Stomach (tissue), 9 donors: ENCODE data around the gene BORCS6. TPM values are rescaled to one million over a fixed set of nuclear protein-coding genes. Genes with fewer than 3 reads are reported as not detected.
"Not testable (repeated sequence)": the region's sequence is repeated elsewhere in the genome, so short reads cannot be mapped to it uniquely, and the experiment has no call there.

ENCODE experiments used
- DNase-seq, 2 donors: peaks; one replicate each; pipeline versions ENCODE4 v3.0.0 to v3.0.0-alpha.2; 2013 to 2019
- H3K27ac ChIP-seq, 5 donors: fragments of 200-600 bp in 4 of 5; sonication (generic) in 4 of 5; one replicate each; pipeline ENCODE4 v1.5.1; 2013 to 2019; ENCODE audit warnings: mild to moderate bottlenecking in 1 of 5, moderate library complexity in 1 of 5
- H3K27me3 ChIP-seq, 3 donors: fragments of 200-600 bp; sonication (generic); one replicate each; pipeline ENCODE4 v1.5.1; 2017 to 2019; ENCODE audit warnings: mixed run types in 1 of 3
- H3K36me3 ChIP-seq, 4 donors: fragments of 200-600 bp; sonication (generic); 1 replicate in 3 of 4; 2 replicates in 1 of 4; pipeline ENCODE4 v1.5.1; 2016 to 2019
- H3K4me1 ChIP-seq, 4 donors: fragments of 200-600 bp; sonication (generic); one replicate each; pipeline ENCODE4 v1.5.1; 2016 to 2019
- H3K4me3 ChIP-seq, 4 donors: fragments of 200-600 bp; sonication (generic) in 3 of 4; one replicate each; pipeline ENCODE4 v1.5.1; 2016 to 2019; ENCODE audit warnings: mild to moderate bottlenecking in 1 of 4
- H3K9me3 ChIP-seq, 4 donors: fragments of 200-600 bp; sonication (generic); one replicate each; pipeline ENCODE4 v1.5.1; 2016 to 2019
- EP300 ChIP-seq: sonication (generic); formaldehyde crosslinking; IDR thresholded peaks from one replicate; pipeline ENCODE4 v1.6.1; 2017; ENCODE audit warnings: antibody characterized with exemption
- POLR2A ChIP-seq, 4 donors: fragments of 450-650 bp; IDR thresholded peaks; one replicate each; pipeline ENCODE4 v1.6.1; 2016; ENCODE audit warnings: antibody characterized with exemption in 4 of 4, control low read depth in 2 of 4, mild to moderate bottlenecking in 1 of 4, moderate library complexity in 1 of 4
- POLR2AphosphoS5 ChIP-seq, 3 donors: sonication (generic); formaldehyde crosslinking; IDR thresholded peaks; one replicate each; pipeline ENCODE4 v1.6.1; 2016; ENCODE audit warnings: antibody characterized with exemption in 3 of 3
- WGBS, 5 donors: extraction: QIAGEN DNeasy Blood & Tissue Kit in 3 of 5; methylation state at CpG; one replicate each; pipeline versions ENCODE4 v1.1.5 to v1.1.7; 2013 to 2018; 5-methylcytosine and 5-hydroxymethylcytosine counted together
- intact Hi-C: fragments of 100-400 bp; cut with DNase I; formaldehyde crosslinking; loops from one replicate; pipeline ENCODE4 v1.15.1; 2023; ENCODE audit warnings: low total_unique reads
- polyA plus RNA-seq, 3 donors: library from polyadenylated mRNA; stranded (reverse); fragments of 200-250 nt; gene quantifications; one replicate each; pipeline ENCODE4 v1.2.3, GENCODE V29; 2013
- total RNA-seq, 5 donors: library from RNA; depleted of rRNA; stranded (reverse); fragments of >200 nt; gene quantifications; one replicate each; pipeline versions ENCODE4 v1.1.0 to v1.2.3, GENCODE V29; 2014 to 2016
- TF ChIP-seq, protein P1 (sequence below), 7 experiments: fragments of 450-650 bp in 4 of 7; fragments of 200-600 bp in 3 of 7; sonication (generic) in 3 of 7; IDR thresholded peaks; one replicate each; pipeline ENCODE4 v1.5.1; 2016 to 2019; ENCODE audit warnings: antibody characterized with exemption in 7 of 7, control low read depth in 2 of 7, mild to moderate bottlenecking in 1 of 7
- donor health status: healthy with polysubstance abuse.
- donor health status: Bipolar disorder and iron deficiency.
- donor health status: healthy.

Gene BORCS6
- total and polyA plus RNA-seq, 8 donors, result 0.58 to 70.1 (median 7.3) TPM

DNA sequence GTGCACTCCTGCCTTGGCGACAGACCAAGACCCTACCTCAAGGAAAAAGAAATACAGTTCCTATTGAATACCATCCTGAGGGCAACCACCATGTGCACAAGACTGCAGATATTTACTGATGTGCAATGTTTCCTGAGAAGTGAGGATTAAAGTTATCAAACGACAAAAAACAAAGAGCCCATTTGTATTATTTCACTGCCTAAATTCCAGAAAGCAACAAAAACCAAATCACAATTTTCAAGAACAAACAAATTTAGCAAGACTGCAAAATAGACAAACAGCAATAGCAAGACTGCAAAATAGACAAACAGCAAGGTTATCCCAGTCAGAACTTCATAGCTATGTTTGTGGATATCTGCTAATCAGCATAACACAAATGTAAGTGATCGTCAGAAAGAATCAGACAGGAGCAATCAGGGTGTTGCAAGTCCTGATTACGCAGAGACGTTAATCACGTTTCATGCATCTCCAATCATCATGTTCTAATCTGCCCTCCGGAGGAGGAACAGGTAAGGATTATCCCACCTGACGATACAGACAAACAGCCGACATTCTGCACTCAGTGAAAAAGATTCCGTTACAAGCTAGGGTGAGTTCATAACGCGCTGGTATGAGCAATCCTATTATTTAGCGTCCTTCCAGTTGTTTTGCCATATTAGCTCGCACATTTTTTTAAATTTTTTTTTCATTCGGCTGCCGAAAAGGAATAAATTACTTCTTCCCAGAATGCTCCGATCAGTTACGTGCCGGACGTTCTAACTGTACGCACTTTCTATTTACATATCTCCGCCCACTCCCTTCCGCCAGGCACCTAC lies 16.7 kb downstream of the BORCS6 start:
- Histone ChIP-seq H3K4me1 (peaks cover 24 to 44% (median 39%) of the 10 kb centered on the region in 4 donors), H3K4me3 (peak overlapping the region; percentile 21 to 46 (median 41)), H3K36me3 (no peaks in the 10 kb centered on the region), H3K27me3 (no peaks in the 10 kb centered on the region), H3K27ac (peak overlapping the region; percentile 73 to 97 (median 93)), H3K9me3 (no peaks in the 10 kb centered on the region)
- DNase-seq, result peak; percentile 83 to 97
- intact Hi-C loops, result no loop called here
- WGBS, 5 donors, result 0 to 1% (median 1%) methylated on average over 23 of the region's 23 CpGs
- TF ChIP-seq POLR2A (IDR thresholded peaks at IDR 0.05), result peak in 2 of 4 donors; percentile 100
- TF ChIP-seq, protein P1, sequence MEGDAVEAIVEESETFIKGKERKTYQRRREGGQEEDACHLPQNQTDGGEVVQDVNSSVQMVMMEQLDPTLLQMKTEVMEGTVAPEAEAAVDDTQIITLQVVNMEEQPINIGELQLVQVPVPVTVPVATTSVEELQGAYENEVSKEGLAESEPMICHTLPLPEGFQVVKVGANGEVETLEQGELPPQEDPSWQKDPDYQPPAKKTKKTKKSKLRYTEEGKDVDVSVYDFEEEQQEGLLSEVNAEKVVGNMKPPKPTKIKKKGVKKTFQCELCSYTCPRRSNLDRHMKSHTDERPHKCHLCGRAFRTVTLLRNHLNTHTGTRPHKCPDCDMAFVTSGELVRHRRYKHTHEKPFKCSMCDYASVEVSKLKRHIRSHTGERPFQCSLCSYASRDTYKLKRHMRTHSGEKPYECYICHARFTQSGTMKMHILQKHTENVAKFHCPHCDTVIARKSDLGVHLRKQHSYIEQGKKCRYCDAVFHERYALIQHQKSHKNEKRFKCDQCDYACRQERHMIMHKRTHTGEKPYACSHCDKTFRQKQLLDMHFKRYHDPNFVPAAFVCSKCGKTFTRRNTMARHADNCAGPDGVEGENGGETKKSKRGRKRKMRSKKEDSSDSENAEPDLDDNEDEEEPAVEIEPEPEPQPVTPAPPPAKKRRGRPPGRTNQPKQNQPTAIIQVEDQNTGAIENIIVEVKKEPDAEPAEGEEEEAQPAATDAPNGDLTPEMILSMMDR (IDR thresholded peaks at IDR 0.05), result peak in 1 of 7 experiments; percentile 15
- TF ChIP-seq POLR2AphosphoS5 (IDR thresholded peaks at IDR 0.05), result peak; percentile 99 to 100 (median 100)
- TF ChIP-seq EP300, result no peak

DNA sequence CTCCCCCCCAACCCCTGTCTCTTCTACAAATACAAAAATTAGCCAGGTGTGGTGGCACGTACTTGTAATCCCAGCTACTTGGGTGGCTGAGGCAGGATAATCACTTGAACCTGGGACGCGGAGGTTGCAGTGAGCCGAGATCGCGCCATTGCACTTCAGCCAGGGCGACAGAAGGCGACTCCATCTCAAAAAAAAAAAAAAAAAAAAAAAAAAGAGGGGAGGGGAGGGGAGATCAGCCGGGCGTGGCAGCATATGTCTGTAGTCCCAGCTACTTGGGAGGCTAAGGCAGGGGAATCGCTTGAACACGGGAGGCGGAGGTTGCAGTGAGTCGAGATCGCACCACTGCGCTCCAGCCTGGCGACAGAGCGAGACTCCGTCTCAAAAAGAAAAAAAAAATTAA lies 19.8 kb downstream of the BORCS6 start:
- H3K9me3 ChIP-seq, H3K27ac ChIP-seq, intact Hi-C loops, H3K4me3 ChIP-seq, H3K36me3 ChIP-seq, H3K27me3 ChIP-seq, DNase-seq: not testable (repeated sequence)
- H3K4me1 ChIP-seq, result peaks cover 10 to 23% (median 18%) of the 10 kb centered on the region in 4 donors
- 83 to 94% (median 90%) methylated on average over 18 to 19 of the region's 19 CpGs for WGBS, 5 donors

DNA sequence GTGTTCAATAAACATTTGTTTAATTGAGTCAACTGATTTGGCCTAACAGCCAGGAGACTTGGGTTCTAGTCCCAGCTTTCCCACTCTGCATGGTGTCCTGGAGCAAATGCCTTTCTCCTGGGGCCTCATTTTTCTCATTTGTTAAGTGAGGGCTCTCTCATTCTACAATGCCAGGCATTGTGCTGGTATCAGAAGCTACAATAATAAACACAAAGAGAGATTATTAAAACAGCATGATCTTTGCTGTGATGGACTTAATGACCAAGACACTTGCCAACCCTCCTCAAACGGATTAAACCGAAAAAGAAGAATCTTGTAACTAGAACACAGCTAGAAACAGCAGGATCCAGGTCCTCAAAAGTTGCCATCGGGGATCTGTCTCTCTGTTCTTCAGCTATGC lies 22.5 kb downstream of the BORCS6 start:
- no peak for DNase-seq
- Histone ChIP-seq H3K27me3 (no peaks in the 10 kb centered on the region), H3K4me1 (peaks cover 14 to 25% (median 18%) of the 10 kb centered on the region in 4 donors), H3K4me3 (no peak overlapping the region), H3K36me3 (no peaks in the 10 kb centered on the region), H3K27ac (no peak overlapping the region), H3K9me3 (no peaks in the 10 kb centered on the region)
- intact Hi-C loops, result no loop called here
- WGBS, 5 donors, result 73 to 81% (median 79%) methylated on average over 3 of the region's 3 CpGs
- TF ChIP-seq, protein P1 (IDR thresholded peaks at IDR 0.05), result no peak
- TF ChIP-seq POLR2AphosphoS5 (IDR thresholded peaks at IDR 0.05) (no peak), POLR2A (IDR thresholded peaks at IDR 0.05) (no peak), EP300 (no peak)

DNA sequence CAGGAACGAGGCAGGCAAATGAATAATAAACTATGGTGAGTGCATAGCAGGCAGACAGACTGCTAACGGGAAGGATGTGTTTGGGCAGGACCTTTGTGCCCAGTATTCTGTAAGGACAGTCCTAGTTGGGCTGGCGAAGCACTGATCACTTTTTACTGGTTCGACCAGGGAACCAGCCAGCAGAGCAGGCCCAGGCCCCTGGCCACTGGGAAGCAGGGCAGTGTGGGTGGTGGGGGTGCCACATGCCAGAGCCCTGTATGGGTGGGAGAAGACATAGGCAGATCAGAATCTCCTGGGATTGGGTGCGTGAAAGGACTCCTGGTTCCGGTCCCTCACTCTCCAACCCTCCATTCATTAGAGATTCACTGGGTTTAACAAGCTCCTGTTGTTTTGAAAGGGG lies 23.2 kb downstream of the BORCS6 start:
- Histone ChIP-seq H3K27ac (peak overlapping the region in 1 of 5 donors; percentile 38), H3K9me3 (no peaks in the 10 kb centered on the region), H3K36me3 (peaks cover 0 to 2% (median under 1%) of the 10 kb centered on the region in 4 donors), H3K27me3 (no peaks in the 10 kb centered on the region), H3K4me3 (no peak overlapping the region), H3K4me1 (peaks cover 19 to 27% (median 20%) of the 10 kb centered on the region in 4 donors)
- no peak for DNase-seq
- intact Hi-C loops, result no loop called here
- TF ChIP-seq POLR2A (IDR thresholded peaks at IDR 0.05) (no peak), EP300 (no peak), POLR2AphosphoS5 (IDR thresholded peaks at IDR 0.05) (no peak)
- TF ChIP-seq, protein P1 (IDR thresholded peaks at IDR 0.05), result no peak
- WGBS, 5 donors, result 90 to 95% (median 92%) methylated on average over 6 of the region's 6 CpGs

DNA sequence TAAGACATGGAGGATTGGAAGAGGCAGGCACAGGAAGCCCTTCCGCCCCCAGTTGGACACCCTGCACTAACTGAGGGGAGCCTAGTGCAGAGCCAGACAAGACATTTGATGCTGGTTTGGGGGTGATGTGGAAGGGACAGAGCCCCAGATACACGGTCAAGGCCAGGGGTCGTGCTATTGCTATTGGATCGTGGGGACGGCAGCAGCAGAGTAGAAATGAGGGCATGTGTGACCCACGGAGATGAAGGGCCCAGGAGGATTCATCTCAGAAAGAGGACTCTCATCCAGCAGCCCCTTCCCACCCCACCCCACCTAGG lies 25.2 kb downstream of the BORCS6 start:
- Histone ChIP-seq H3K27ac (peak overlapping the region; percentile 98 to 100 (median 99)), H3K36me3 (peaks cover 11 to 22% (median 18%) of the 10 kb centered on the region in 4 donors), H3K4me1 (peaks cover 34 to 46% (median 39%) of the 10 kb centered on the region in 4 donors), H3K9me3 (no peaks in the 10 kb centered on the region), H3K4me3 (no peak overlapping the region), H3K27me3 (no peaks in the 10 kb centered on the region)
- DNase-seq, result peak in 1 of 2 donors; percentile 24
- TF ChIP-seq POLR2AphosphoS5 (IDR thresholded peaks at IDR 0.05) (no peak), EP300 (no peak), POLR2A (IDR thresholded peaks at IDR 0.05) (no peak)
- TF ChIP-seq, protein P1 (IDR thresholded peaks at IDR 0.05), result no peak
- intact Hi-C loops, result no loop called here
- 67 to 84% (median 78%) methylated on average over 6 of the region's 6 CpGs for WGBS, 5 donors
